Measurements from ENCODE around the gene TPO.

TPO gene

GRCh38 chr2:1484131-1484884 lies 71.0 kb downstream of the TPO start:
- no peaks in the 10 kb centered on the region for H3K36me3 ChIP-seq (ENCODE audit: control insufficient read depth, insufficient read depth, low read length)
- H3K4me2 ChIP-seq (ENCODE audit: low read length): no peak overlapping the region
- H3K27me3 ChIP-seq (ENCODE audit: control insufficient read depth, insufficient read depth, low read length): no peaks in the 10 kb centered on the region
- no peaks in the 10 kb centered on the region for H3K9me3 ChIP-seq (ENCODE audit: control insufficient read depth, low read length)
- no peak overlapping the region for H3K9ac ChIP-seq
- H2AFZ ChIP-seq: no peak overlapping the region
- H3K4me3 ChIP-seq (ENCODE audit: low read depth, low read length): no peak overlapping the region
- no peaks in the 10 kb centered on the region for H3K79me2 ChIP-seq
- H3K27ac ChIP-seq: no peak overlapping the region
- H3K4me1 ChIP-seq: no peaks in the 10 kb centered on the region
- no peak for TF ChIP-seq CTCF (IDR thresholded peaks at IDR 0.05)

GRCh38 chr2:1486670-1487069 lies 73.4 kb downstream of the TPO start:
- Histone ChIP-seq H3K4me1 (no peaks in the 10 kb centered on the region), H3K79me2 (no peaks in the 10 kb centered on the region), H3K4me3 (ENCODE audit: low read depth, low read length) (no peak overlapping the region), H3K9me3 (ENCODE audit: control insufficient read depth, low read length) (no peaks in the 10 kb centered on the region), H2AFZ (no peak overlapping the region), H3K27ac (no peak overlapping the region), H3K4me2 (ENCODE audit: low read length) (no peak overlapping the region), H3K36me3 (ENCODE audit: control insufficient read depth, insufficient read depth, low read length) (no peaks in the 10 kb centered on the region), H3K9ac (no peak overlapping the region), H3K27me3 (ENCODE audit: control insufficient read depth, insufficient read depth, low read length) (no peaks in the 10 kb centered on the region)
- no peak for TF ChIP-seq CTCF (IDR thresholded peaks at IDR 0.05)

GRCh38 chr2:1487758-1488157 lies 74.5 kb downstream of the TPO start:
- Histone ChIP-seq H3K27ac (no peak overlapping the region), H3K27me3 (ENCODE audit: control insufficient read depth, insufficient read depth, low read length) (no peaks in the 10 kb centered on the region), H3K9me3 (ENCODE audit: control insufficient read depth, low read length) (no peaks in the 10 kb centered on the region), H3K9ac (no peak overlapping the region), H3K79me2 (no peaks in the 10 kb centered on the region), H3K36me3 (ENCODE audit: control insufficient read depth, insufficient read depth, low read length) (no peaks in the 10 kb centered on the region), H3K4me1 (no peaks in the 10 kb centered on the region), H3K4me3 (ENCODE audit: low read depth, low read length) (no peak overlapping the region), H2AFZ (no peak overlapping the region), H3K4me2 (ENCODE audit: low read length) (no peak overlapping the region)
- TF ChIP-seq CTCF (IDR thresholded peaks at IDR 0.05): no peak

GRCh38 chr2:1488181-1488671 lies 75.0 kb downstream of the TPO start:
- no peaks in the 10 kb centered on the region for H3K79me2 ChIP-seq
- H3K9ac ChIP-seq: no peak overlapping the region
- no peaks in the 10 kb centered on the region for H3K4me1 ChIP-seq
- H3K9me3 ChIP-seq (ENCODE audit: control insufficient read depth, low read length): no peaks in the 10 kb centered on the region
- H3K36me3 ChIP-seq (ENCODE audit: control insufficient read depth, insufficient read depth, low read length): no peaks in the 10 kb centered on the region
- no peak overlapping the region for H3K4me2 ChIP-seq (ENCODE audit: low read length)
- no peak overlapping the region for H3K27ac ChIP-seq
- no peak for TF ChIP-seq CTCF (IDR thresholded peaks at IDR 0.05)
- H3K4me3 ChIP-seq (ENCODE audit: low read depth, low read length): no peak overlapping the region
- H2AFZ ChIP-seq: no peak overlapping the region
- H3K27me3 ChIP-seq (ENCODE audit: control insufficient read depth, insufficient read depth, low read length): no peaks in the 10 kb centered on the region

- Histone ChIP-seq H3K27me3 (ENCODE audit: control insufficient read depth, insufficient read depth, low read length) (no peaks in the 10 kb centered on the region), H3K4me3 (ENCODE audit: low read depth, low read length) (no peak overlapping the region), H3K27ac (no peak overlapping the region), H3K4me2 (ENCODE audit: low read length) (no peak overlapping the region), H3K79me2 (no peaks in the 10 kb centered on the region), H3K9ac (no peak overlapping the region), H2AFZ (no peak overlapping the region), H3K4me1 (no peaks in the 10 kb centered on the region), H3K9me3 (ENCODE audit: control insufficient read depth, low read length) (no peaks in the 10 kb centered on the region), H3K36me3 (ENCODE audit: control insufficient read depth, insufficient read depth, low read length) (no peaks in the 10 kb centered on the region)
- no peak for TF ChIP-seq CTCF (IDR thresholded peaks at IDR 0.05)
These were observed 75.6 kb downstream of the TPO start for GRCh38 chr2:1488851-1489250.

Measured in parathyroid adenoma (tissue), 2 donors.